HG03342 (cell line): ENCODE results near the gene GPATCH3.
"Not testable (repeated sequence)": the region's sequence is repeated elsewhere in the genome, so short reads cannot be mapped to it uniquely, and the experiment has no call there.

ENCODE experiments used
- ATAC-seq: cut with Tn5 transposase; IDR thresholded peaks from one replicate; pipeline ENCODE4 v1.9.1; 2021; ENCODE audit warnings: mild to moderate bottlenecking, moderate library complexity; ENCODE audit not compliant: unreplicated experiment

Gene GPATCH3

DNA sequence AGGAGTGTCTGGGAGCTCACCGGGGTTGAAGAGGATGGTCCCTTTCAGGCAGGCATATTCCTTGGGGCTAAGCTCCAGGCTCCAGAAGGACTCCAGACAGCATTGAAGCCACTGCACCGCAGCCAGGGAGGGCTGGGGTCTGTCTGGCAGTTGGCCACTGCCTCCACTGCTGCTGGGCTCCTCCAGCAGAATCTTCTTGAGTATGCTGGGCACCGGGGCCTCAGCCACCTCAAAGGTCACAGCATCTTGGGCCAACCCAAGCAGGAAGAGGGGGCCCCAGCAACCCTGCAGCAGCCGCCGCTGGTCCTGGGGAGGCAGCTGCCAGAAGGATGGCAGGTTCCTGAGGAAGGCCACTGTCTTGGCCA is 13.1 kb upstream of the GPATCH3 start:
- ATAC-seq: no peak

GRCh38 chr1:26912147-26912490 is 11.9 kb upstream of the GPATCH3 start:
- no peak for ATAC-seq

- ATAC-seq: no peak
Measured at GRCh38 chr1:26911399-26912146, 11.3 kb upstream of the GPATCH3 start.

DNA sequence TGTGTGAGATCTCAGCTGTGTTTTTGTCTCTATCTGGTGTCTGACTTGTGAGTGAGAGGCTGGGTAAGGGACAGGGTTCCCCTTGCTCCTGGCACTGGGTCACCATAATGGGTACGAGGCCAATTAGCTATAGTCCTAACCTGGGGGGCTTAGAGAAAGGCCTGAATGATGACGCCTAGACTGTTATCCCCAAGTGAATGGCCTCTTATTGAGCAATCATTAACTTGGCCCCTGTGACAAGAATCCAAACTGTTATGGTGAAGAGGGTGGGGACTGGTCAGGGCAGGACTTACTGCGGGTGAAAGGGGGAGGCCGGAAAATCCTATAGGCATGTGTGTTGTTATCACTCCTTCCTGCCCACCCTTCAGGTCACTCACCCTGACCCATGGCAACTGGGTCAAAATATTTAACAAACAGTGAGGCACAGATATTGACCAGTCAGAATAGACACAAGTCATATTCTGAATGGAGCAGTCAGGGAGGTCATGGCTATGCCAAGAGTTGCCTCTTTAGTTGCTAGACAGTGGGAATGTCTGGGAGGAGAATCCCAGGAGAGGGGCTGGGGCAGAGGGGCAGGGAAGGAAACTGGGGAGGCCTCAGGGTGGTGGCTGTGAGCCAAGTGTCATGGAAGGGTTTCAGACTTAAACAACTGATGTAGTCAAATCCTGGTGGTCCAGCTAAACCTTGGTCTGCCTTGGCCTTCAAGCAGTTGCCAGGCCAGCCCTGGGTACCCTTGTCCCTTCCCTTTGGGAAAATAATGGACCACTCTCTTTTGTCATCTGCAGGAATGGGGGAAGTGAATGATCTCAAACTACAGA is 10.3 kb upstream of the GPATCH3 start:
- no peak for ATAC-seq

DNA sequence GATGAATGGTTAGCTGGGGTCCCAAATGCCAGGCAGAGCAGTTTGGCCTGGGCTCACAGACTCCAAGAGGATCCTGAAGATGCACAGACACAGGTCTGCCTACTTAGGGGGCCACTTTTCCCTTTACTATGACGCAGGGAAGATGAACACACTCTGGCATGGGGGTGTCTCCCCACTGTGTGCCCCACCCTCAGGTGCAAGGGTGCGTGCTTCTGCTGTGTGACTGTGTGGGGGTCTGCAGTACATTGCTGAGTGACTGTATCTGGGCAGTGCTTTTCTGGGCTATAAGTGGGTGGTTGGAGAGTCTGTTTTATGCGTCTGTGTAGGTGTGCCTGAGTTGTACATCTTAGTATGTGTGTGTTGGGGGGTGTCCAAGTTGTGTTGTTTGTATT is 9.7 kb upstream of the GPATCH3 start:
- no peak for ATAC-seq

DNA sequence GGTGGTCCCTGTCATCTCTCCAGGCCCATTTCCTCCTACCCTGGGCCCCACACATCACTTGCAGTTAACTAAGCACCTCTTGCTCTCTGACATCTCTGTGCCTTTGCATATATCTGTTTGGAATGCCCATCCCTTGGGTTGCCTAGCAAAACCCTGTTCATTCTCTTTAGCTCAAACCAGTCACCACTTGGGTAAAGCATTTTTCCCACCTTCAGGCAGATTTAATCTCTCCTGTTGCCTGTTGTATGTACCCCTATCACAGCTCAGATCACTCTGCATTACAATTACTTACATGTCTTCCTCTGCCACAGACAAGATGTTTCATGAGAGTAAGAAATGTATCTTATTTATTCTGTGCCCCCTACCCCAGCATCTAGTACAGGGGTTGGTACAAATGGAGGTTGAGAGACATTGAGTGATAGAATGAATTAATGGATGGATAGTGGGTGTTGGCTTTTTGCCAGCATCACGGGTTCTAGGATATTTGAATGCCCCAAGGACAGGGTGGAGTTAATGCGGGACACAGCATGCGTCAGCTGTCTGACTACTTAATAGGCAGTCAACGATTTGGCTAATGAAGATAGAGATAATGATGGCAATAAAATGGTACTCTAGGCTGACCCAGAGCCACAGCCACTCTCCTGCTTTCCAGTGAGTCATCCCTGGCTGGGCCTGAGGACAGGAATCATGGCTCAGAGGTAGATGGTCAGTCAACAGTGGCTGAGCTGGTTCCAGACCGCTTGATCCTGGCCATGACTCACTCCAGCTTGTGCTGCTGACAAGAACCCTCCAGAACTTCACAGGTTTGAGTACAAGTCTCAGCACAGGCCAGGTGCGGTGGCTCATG is 7.0 kb upstream of the GPATCH3 start:
- no peak for ATAC-seq

DNA sequence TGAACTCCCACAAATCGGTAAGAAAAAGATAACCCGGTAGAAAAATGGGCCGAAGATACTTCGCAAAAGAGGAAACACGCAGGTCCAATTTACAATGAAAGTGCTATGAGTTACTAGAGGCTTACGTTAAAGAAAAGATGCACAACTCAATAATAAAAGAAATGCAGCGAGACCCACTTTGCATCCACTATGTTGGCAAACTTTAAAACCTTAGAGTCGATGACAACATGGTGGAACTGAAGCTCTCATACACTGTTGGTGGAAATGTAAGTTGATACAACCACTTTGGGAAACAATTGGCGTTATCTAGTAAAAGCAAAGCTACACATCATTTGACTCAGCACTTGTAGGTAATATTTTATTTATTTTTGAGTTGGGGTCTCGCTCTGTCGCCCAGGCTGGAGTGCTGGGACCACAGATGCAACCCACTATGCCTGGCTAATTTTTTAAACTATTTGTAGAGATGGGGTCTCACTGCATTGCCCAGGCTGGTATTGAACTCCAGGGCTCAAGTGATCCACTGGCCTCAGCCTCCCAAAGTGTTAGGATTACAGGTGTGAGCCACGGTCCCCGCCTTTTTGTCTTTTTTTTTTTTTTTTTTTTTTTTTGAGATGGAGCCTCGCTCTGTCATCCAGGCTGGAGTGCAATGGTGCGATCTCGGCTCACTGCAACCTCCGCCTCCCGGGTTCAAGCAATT is 696 bp upstream of the GPATCH3 start:
- ATAC-seq: no peak

DNA sequence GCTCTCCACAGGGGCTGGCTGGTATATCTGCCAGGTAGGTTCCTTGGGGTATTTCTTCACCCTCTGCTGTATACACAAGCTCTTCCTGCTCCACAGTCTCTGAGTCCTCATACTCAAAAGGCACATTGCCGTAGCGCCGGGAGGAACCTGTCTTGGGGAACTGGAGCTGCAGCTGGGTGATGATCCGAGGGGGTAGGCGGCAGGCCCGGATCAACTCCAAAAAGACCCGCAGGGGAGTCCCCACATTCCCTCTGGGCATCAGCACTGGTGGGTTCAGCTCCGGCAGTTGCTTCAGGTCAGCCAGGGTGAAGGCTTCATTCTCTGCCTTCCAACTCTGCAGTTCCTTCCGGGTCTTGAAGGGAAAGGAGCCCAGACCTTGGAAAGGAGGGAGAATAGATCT is 2.9 kb downstream of the GPATCH3 start:
- ATAC-seq: no peak

DNA sequence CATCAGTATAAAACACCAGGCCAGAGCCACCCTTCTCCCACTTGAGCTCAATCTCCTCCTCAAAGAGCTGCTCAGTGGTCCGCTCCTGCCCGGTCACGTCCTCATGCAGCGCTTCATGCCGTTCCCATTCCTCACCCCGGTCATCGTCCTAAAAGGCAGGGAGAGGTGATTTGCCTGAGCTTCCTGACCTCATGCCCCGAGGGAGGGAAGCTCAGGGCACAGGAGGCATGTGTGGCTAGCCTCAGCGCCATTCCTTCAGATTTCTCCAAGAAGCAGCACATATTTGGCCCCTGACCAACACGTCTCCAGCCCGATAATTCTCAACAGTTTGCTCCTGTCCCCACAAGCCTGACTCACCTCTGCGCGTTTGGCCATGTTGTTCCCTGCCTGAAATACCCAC is 6.0 kb downstream of the GPATCH3 start:
- no peak for ATAC-seq

DNA sequence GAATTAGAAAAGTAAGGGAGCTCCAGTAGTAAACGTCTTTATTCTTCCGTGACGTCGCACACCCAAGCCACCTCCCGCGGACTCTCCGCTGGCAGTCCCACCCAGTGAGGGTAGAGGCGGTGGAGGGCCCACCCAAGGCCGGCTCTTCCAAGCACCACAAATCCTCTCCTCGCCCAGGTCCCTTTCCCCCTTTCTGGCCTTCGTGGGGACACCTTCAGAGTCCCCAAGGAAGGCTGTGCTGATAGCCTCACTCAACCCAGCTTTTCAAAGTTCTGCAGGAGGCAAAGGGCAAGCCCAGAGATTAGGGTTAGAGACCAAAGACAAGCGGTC is 9.8 kb downstream of the GPATCH3 start:
- peak; percentile 18 for ATAC-seq

GRCh38 chr1:26889551-26890466 is 10.5 kb downstream of the GPATCH3 start, which contains the start of gene GPN2:
GPN2 (minus strand) TSS chr1:26890283; CDS start chr1:26890096, 187 bp downstream.
- ATAC-seq: peak; percentile 85

DNA sequence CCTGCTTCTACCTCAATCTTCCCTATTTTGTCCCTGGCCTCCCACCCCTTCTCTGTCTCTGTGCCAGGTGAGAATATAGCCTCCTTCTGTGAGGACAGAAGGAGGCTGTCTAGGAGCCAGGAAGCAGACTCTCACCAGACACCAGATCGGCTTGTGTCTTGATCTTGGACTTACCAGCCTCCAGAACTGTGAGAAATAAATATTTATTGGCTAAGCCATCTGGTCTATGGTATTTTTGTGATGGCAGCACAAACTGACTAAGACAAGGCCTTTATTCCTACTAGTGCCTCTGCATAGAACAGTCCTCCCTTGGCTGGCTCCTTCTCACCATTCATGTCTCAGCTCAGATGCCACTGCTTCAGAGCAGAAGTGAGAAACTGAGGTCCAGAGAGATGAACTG is 12.0 kb downstream of the GPATCH3 start:
- no peak for ATAC-seq

- no peak for ATAC-seq
Measured at GRCh38 chr1:26887125-26887524, 13.1 kb downstream of the GPATCH3 start.

DNA sequence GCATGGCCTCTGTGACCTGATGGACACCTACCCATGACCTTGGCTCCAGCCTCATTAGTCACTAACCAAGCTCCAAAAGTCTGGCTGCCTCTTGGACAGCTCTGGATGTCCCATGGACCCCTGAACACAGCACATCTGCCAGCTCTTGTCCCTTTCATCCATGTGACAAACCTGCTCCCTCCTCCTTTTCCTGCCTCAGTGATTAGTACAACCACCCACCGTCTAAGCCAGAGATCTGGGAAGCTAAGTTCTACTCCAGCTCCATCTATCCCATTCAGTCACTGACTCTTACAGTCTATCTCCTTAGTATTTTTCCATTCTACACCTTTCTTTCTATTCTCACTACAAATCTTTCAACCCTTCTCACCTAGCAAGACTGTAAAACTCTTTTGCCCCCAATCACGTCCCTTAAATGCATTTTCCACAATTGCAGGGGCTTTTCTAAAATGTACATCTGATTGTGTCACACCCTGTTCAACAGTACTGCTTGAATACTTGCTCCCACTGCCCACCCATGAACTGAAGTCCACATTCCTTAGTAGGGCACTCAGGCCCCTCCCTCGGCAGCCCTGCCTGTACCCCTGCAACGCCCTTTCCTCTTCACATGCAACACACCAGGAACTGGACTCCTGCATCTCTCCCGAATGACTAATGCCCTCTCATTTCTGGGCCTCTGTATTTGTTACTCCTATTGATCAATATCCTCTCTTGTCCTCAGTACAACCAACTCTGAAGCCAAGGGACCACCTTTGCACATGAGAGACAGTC is 17.4 kb downstream of the GPATCH3 start:
- ATAC-seq: no peak

GRCh38 chr1:26881611-26882010 is 18.7 kb downstream of the GPATCH3 start:
- not testable (repeated sequence) for ATAC-seq

- no peak for ATAC-seq
Measured at GRCh38 chr1:26879793-26880192, 20.5 kb downstream of the GPATCH3 start.

DNA sequence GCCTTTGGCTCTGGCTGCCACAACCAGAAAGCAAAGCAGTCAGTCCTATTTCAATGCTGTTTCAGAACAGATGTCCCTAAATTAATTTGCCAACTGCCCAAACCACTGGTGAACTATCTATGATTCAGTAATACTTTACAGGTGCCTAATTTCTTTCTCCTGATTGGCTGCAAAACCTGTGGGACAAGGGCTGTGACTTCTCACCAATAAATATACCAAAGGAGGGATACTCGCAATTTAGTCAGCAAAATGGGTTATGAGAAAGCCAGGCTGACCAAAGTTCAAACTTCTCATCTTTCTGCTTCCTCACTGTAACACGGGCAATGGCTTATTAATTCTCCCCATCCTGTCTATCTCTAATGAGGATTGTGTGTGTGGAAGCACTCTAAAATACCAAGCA is 22.9 kb downstream of the GPATCH3 start:
- no peak for ATAC-seq

GRCh38 chr1:26874896-26875295 is 25.4 kb downstream of the GPATCH3 start:
- no peak for ATAC-seq

DNA sequence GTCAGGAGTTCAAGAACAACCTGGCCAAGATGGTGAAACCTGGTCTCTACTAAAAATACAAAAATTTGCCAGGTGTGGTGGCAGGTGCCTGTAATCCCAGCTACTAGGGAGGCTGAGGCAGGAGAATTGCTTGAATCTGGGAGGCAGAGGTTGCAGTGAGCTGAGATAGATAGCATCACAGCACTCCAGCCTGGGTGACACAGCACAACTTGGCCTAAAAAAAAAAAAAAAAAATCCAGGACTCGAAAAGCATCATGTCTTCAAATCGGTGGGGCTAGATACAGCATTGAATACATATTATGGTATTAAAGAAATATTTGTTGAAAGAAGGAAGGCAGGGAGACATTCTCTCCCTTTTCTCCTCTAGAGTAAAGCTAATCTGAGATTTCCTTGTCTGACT is 27.2 kb downstream of the GPATCH3 start:
- ATAC-seq: not testable (repeated sequence)
